Mesenteric fat pad (tissue), 1 donor: Measurements from ENCODE around the gene FAM50A. TPM values are rescaled to one million over a fixed set of nuclear protein-coding genes. Genes with fewer than 3 reads are reported as not detected.

Experiments
- DNase-seq: peaks from one replicate; pipeline ENCODE4 v3.0.0-alpha.2; 2020; ENCODE audit warnings: low spot score
- total RNA-seq: library from RNA; stranded (reverse); fragmentation: NEBNext Ultra II Directional; extraction: Animal tissue kit (Norgen Biotek cat#: 25700); gene quantifications from one replicate; pipeline ENCODE4 v1.2.1, GENCODE V29; 2021
- donor health status: DM: yes; HTN: yes; CAD: no.

The FAM50A gene
- total RNA-seq, 1 donor from 2014 or later: 88.3 TPM

- DNase-seq: no peak
Measured at GRCh38 chrX:154463611-154464220, 19.8 kb downstream of the FAM50A start.

- DNase-seq: no peak
Measured at GRCh38 chrX:154464806-154465365, 20.9 kb downstream of the FAM50A start.

- no peak for DNase-seq
Measured at GRCh38 chrX:154465601-154466000, 21.7 kb downstream of the FAM50A start.

- no peak for DNase-seq
Measured at GRCh38 chrX:154466036-154466435, 22.1 kb downstream of the FAM50A start.

- no peak for DNase-seq
Measured at GRCh38 chrX:154466907-154467306, 23.0 kb downstream of the FAM50A start.

GRCh38 chrX:154467556-154467955 lies 23.6 kb downstream of the FAM50A start:
- no peak for DNase-seq

GRCh38 chrX:154468217-154468616 lies 24.3 kb downstream of the FAM50A start:
- DNase-seq: no peak

GRCh38 chrX:154469114-154469513 lies 25.2 kb downstream of the FAM50A start:
- no peak for DNase-seq

- DNase-seq: no peak
Measured at GRCh38 chrX:154469880-154470279, 25.9 kb downstream of the FAM50A start.

GRCh38 chrX:154470434-154470833 lies 26.5 kb downstream of the FAM50A start:
- DNase-seq: no peak

GRCh38 chrX:154470914-154471568 lies 27.1 kb downstream of the FAM50A start:
- no peak for DNase-seq

- DNase-seq: no peak
Measured at GRCh38 chrX:154471839-154472684, 28.1 kb downstream of the FAM50A start.

GRCh38 chrX:154472685-154473632 lies 29.0 kb downstream of the FAM50A start:
- DNase-seq: no peak

GRCh38 chrX:154473683-154474082 lies 29.7 kb downstream of the FAM50A start:
- no peak for DNase-seq

- no peak for DNase-seq
Measured at GRCh38 chrX:154476821-154477220, 32.9 kb downstream of the FAM50A start.

GRCh38 chrX:154477891-154478477 lies 34.0 kb downstream of the FAM50A start:
- DNase-seq: no peak

- DNase-seq: peak; percentile 97
Measured at GRCh38 chrX:154478728-154479622, 35.0 kb downstream of the FAM50A start, which contains the start of gene LAGE3. LAGE3 (minus strand) TSS chrX:154479281; CDS start chrX:154478915, 366 bp downstream.

- DNase-seq: no peak
Measured at GRCh38 chrX:154481195-154481594, 37.3 kb downstream of the FAM50A start.
